ENCODE results near the gene PHACTR3.

Gene PHACTR3

GRCh38 chr20:59804871-59805665, 200.7 kb downstream of the PHACTR3 start:
- H4K20me1 ChIP-seq (ENCODE audit: insufficient read depth, low read length): no peaks in the 10 kb centered on the region
- no peaks in the 10 kb centered on the region for H3K9me2 ChIP-seq (ENCODE audit: low read depth, low read length)
- no peaks in the 10 kb centered on the region for H3K27me3 ChIP-seq (ENCODE audit: insufficient read depth, low read length)
- no peak overlapping the region for H3K27ac ChIP-seq (ENCODE audit: low read depth, low read length, poor library complexity, severe bottlenecking)
- TF ChIP-seq EZH2 (IDR thresholded peaks at IDR 0.05; ENCODE audit: borderline replicate concordance, low read length) (no peak), CTCF (IDR thresholded peaks at IDR 0.05; ENCODE audit: low read length) (no peak)
- no peaks in the 10 kb centered on the region for H3F3A ChIP-seq (ENCODE audit: insufficient read depth, low read length)
- no peaks in the 10 kb centered on the region for H3K79me2 ChIP-seq (ENCODE audit: insufficient read depth, low read length)
- H3K9me3 ChIP-seq (ENCODE audit: low read length): peaks cover 5% of the 10 kb centered on the region; the same call in 1 of the 2 replicates
- H3K4me1 ChIP-seq (ENCODE audit: insufficient read depth, low read length, severe bottlenecking): no peaks in the 10 kb centered on the region
- H3K4me3 ChIP-seq (ENCODE audit: low read depth, low read length, poor library complexity, severe bottlenecking): no peak overlapping the region
- H3K9ac ChIP-seq (ENCODE audit: low read length): no peak overlapping the region
- H3K36me3 ChIP-seq (ENCODE audit: insufficient read depth, low read length): no peaks in the 10 kb centered on the region
- no peak overlapping the region for H2AFZ ChIP-seq (ENCODE audit: low read length)
- H3K4me2 ChIP-seq (ENCODE audit: low read length): no peak overlapping the region

GRCh38 chr20:59805786-59806577, 201.6 kb downstream of the PHACTR3 start:
- Histone ChIP-seq H4K20me1 (ENCODE audit: insufficient read depth, low read length) (no peaks in the 10 kb centered on the region), H2AFZ (ENCODE audit: low read length) (no peak overlapping the region), H3K9me3 (ENCODE audit: low read length) (peaks cover under 1% of the 10 kb centered on the region; the same call in 1 of the 2 replicates), H3K9me2 (ENCODE audit: low read depth, low read length) (no peaks in the 10 kb centered on the region), H3F3A (ENCODE audit: insufficient read depth, low read length) (no peaks in the 10 kb centered on the region), H3K9ac (ENCODE audit: low read length) (no peak overlapping the region), H3K4me3 (ENCODE audit: low read depth, low read length, poor library complexity, severe bottlenecking) (no peak overlapping the region), H3K36me3 (ENCODE audit: insufficient read depth, low read length) (no peaks in the 10 kb centered on the region), H3K79me2 (ENCODE audit: insufficient read depth, low read length) (no peaks in the 10 kb centered on the region), H3K4me2 (ENCODE audit: low read length) (no peak overlapping the region), H3K4me1 (ENCODE audit: insufficient read depth, low read length, severe bottlenecking) (no peaks in the 10 kb centered on the region), H3K27ac (ENCODE audit: low read depth, low read length, poor library complexity, severe bottlenecking) (no peak overlapping the region), H3K27me3 (ENCODE audit: insufficient read depth, low read length) (no peaks in the 10 kb centered on the region)
- no peak for TF ChIP-seq CTCF (IDR thresholded peaks at IDR 0.05; ENCODE audit: low read length)
- no peak for TF ChIP-seq EZH2 (IDR thresholded peaks at IDR 0.05; ENCODE audit: borderline replicate concordance, low read length)

GRCh38 chr20:59806578-59806975, 202.2 kb downstream of the PHACTR3 start:
- Histone ChIP-seq H2AFZ (ENCODE audit: low read length) (no peak overlapping the region), H3K36me3 (ENCODE audit: insufficient read depth, low read length) (no peaks in the 10 kb centered on the region), H3K27me3 (ENCODE audit: insufficient read depth, low read length) (no peaks in the 10 kb centered on the region), H3K27ac (ENCODE audit: low read depth, low read length, poor library complexity, severe bottlenecking) (no peak overlapping the region), H3K9ac (ENCODE audit: low read length) (no peak overlapping the region), H3K4me3 (ENCODE audit: low read depth, low read length, poor library complexity, severe bottlenecking) (no peak overlapping the region), H3K9me2 (ENCODE audit: low read depth, low read length) (no peaks in the 10 kb centered on the region), H3K4me2 (ENCODE audit: low read length) (no peak overlapping the region), H3K9me3 (ENCODE audit: low read length) (no peaks in the 10 kb centered on the region), H3K4me1 (ENCODE audit: insufficient read depth, low read length, severe bottlenecking) (no peaks in the 10 kb centered on the region), H3F3A (ENCODE audit: insufficient read depth, low read length) (no peaks in the 10 kb centered on the region), H4K20me1 (ENCODE audit: insufficient read depth, low read length) (no peaks in the 10 kb centered on the region), H3K79me2 (ENCODE audit: insufficient read depth, low read length) (no peaks in the 10 kb centered on the region)
- no peak for TF ChIP-seq CTCF (IDR thresholded peaks at IDR 0.05; ENCODE audit: low read length)
- TF ChIP-seq EZH2 (IDR thresholded peaks at IDR 0.05; ENCODE audit: borderline replicate concordance, low read length): no peak

All from OCI-LY1 (cell line).